Measurements from ENCODE around the gene HNRNPA0.

- TF ChIP-seq POLR2A (IDR thresholded peaks at IDR 0.05) (no peak), CTCF (IDR thresholded peaks at IDR 0.05) (no peak)
Measured at GRCh38 chr5:137796279-137796678, 42.1 kb upstream of the HNRNPA0 start.

Data from Peyer's patch (tissue), 4 donors.